MV-4-11 (cell line): Measurements from ENCODE around the gene OR5M10.
"Not testable (repeated sequence)": the region's sequence is repeated elsewhere in the genome, so short reads cannot be mapped to it uniquely, and the experiment has no call there.

Source experiments
- DNase-seq: peaks from one replicate; lab custom pipeline; 2025; lab: John Stamatoyannopoulos, UW

Gene OR5M10

DNA sequence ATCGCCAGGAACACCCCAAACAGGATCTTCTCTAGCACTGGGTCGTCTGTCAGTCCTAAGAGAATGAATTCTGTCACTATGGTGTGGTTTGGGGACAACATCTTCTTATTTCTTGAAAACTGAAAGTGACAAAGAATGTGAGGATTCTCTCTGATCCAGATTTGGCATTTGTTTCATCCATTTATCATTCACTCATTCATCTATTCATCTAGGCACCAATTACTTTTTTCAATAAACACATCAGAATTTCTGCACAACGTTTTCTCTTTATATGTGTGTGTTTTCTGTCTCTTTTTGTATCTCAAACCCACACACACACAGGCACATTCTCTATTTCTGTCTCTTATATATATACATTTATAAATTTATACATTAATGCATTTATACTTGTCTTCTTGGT is at the start of gene OR5M10:
Gene OR5M10, minus strand, starts transcription at position 101 of the 400 bp plus-strand sequence. Its CDS starts 0 bp downstream, at position 101.
- no peak for DNase-seq

DNA sequence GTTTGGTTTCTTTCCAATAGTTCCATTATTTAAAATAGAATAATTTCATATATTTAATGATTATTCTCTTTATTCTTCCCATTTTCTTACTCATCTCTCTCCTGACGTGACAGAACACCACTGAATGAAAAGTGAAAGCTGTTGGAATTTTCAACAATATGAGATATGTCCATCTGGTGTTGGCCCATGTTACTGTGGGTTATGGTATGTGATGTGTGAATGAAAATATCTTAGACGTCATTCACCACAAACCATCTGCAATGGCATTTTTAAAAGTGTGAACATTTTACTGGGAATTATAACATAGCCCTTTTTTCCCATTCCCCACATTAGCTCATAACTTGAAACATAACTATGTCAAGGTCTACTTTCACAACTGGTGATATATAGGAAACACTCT is 48.4 kb upstream of the OR5M10 start:
- DNase-seq, result no peak

DNA sequence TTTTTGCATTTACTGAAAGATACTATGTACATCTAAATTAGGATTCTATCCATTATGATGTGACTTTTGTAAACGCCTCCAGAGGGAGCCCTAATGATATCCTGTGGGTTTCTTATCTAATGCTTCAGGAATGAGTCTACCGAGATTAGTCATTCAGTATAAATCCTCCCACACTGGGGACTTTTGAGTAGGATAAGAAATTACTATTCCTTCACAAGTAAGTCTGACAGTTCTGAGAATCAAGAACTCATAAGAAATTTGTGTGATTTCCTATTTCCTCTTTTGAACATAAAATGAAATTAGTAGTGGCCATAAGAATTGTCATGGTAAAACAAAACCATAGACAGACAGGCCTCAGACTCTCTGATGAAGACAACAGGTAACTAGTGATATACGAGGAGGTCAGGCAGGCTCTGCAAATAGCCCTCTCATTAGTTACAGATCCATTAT is 47.2 kb upstream of the OR5M10 start:
- DNase-seq, result peak; percentile 48

DNA sequence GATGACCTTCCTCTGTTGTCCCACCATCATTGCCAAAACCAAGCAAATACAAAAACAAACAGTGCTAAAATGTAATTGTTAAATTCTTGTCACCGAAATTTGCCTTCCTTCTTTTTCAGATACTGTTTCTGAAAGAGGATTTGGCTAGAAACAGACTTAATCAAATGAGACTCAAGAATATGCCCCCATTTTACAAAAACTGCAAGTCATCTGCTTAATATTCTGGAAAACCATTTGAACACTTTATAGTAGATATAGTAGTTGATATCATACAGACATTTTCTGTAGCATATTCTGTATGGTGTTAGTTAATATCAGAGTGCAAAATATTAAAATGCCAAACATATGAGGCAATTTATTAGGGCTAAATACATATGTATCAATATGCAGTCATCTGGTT is 33.7 kb upstream of the OR5M10 start:
- DNase-seq, result no peak

- not testable (repeated sequence) for DNase-seq
These were observed 14.7 kb upstream of the OR5M10 start for GRCh38 chr11:56592088-56592717.

- no peak for DNase-seq
These were observed 18.9 kb downstream of the OR5M10 start for GRCh38 chr11:56558574-56558973.

DNA sequence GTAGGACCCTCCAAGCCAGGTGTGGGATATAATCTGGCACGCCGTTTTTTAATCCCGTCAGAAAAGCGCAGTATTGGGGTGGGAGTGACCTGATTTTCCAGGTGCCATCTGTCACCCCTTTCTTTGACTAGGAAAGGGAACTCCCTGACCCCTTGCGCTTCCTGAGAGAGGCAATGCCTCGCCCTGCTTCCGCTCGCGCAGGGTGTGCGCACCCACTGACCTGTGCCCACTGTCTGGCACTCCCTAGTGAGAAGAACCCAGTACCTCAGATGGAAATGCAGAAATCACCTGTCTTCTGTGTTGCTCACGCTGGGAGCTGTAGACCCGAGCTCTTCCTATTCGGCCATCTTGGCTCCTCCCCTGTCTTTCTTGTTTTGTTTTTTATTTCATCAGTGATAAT is 22.8 kb downstream of the OR5M10 start:
- DNase-seq, result not testable (repeated sequence)

GRCh38 chr11:56545531-56545930 is 32.0 kb downstream of the OR5M10 start:
- DNase-seq, result no peak

DNA sequence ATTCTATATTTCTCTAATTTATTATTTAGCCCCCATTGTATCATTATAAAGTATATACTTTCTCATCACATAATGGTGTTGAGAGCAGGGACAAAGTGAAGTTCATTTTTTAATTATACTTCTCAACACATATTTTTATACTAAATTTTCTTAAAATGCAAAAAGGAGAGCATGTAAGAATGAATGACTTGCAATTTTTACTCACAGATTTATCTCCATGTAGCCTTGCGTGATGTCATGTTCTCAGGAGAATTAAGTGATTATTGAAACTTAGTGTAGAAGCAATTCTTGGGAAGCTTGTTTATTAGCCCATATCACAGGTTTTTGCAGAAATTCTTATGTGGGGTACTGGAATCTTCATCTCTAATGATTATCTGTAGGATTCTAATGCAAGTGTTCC is 33.8 kb downstream of the OR5M10 start:
- no peak for DNase-seq

- DNase-seq, result no peak
These were observed 34.4 kb downstream of the OR5M10 start, which contains the start of gene OR5M11 for GRCh38 chr11:56543157-56543556. Gene OR5M11 (minus strand): TSS chr11:56543257. CDS start chr11:56543257, 0 bp downstream.

DNA sequence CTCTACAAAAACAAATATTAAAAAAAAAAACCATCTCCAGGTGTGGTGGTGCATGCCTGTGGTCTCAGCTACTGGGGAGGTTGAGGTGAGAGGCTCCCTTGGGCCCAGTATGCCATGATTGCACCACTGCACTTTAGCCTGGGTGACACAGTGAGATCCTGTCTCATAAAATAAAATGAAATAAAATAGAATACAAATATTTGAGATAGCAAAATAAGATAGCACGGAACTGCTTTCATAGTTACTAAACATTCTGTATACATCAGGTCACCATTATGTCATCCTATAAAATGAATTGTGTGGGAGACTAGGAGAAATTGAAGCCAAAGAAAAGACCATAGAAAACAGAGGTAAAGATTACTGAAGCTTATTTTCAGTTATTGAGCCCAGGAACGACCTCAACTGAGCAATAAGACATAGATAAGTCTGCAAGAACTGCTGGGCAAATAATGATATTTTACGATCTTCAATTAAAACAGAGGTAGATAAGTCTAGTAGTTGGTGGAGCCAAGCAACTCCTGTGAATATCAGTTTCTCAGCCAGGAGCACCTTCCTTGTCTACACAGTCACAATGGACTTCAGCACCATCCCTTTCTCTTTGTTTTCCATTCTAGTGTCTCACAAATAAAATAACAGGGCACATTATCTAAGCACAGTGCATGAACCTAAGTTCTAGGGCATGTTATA is 44.3 kb downstream of the OR5M10 start:
- DNase-seq, result no peak

DNA sequence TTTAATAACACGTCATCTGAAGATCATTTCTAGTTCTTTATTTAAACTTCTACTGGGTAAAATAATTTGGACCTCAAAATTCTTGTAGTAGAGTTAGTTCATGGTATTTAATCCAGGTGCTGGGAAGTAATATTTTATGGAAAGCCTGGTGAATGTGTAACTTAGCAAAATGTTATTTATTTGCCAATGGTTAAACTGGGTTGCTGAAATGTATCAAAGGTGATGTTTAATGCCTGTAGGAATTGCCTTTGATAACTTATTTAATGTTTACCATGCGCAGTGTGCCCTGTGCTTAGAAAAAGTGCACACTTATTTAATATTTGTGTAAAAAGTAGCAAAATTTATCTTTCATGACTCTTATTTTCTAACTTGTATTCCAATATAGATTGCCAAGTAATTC is 45.7 kb downstream of the OR5M10 start:
- no peak for DNase-seq
